ENCODE results near the gene ORC3. TPM values are rescaled to one million over a fixed set of nuclear protein-coding genes. Genes with fewer than 3 reads are reported as not detected.
"Not testable (repeated sequence)": the region's sequence is repeated elsewhere in the genome, so short reads cannot be mapped to it uniquely, and the experiment has no call there.

The ORC3 gene
- total and polyA plus RNA-seq, 2 donors (not counting 1 experiment from before 2014, with no cell fraction given), result 16.1 to 31.2 TPM

DNA sequence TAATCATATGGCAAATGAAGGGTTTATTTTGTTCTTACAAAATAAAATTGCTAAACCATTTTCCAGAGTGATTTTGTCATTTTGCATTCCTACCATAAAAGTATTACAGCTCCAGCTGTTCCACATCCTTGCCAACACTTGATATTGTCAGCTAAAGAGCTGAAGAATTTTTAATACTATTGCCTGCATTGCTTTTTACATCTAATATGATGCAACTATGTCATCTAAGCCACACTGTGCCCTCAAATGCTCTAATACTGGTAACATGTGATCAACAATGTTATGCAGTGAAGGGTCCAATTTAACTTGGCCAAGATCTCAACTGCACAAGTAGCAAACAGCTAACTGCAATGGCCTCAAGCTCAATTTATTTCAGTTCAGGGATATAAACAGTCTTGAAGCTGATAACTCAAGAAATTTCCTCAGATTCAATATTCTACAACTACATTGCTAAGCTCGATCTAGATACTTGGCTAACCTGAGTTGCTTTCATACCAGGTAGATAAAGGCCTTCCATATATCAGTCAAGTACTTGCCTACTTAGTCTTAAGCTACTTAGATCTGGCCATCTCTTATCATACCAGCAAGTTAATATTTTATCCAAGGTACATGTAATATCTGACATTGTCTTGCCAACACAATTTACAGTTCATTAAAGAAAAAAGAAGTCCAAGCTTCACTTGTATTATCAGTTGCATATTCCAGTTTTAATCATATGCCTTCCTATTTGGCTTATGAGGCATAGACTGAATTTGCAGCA is 95.1 kb downstream of the ORC3 start:
- TF ChIP-seq EZH2 (IDR thresholded peaks at IDR 0.05; ENCODE audit: borderline replicate concordance, insufficient read depth, low read depth, low read length, poor library complexity, severe bottlenecking), result no peak
- TF ChIP-seq, protein P1, sequence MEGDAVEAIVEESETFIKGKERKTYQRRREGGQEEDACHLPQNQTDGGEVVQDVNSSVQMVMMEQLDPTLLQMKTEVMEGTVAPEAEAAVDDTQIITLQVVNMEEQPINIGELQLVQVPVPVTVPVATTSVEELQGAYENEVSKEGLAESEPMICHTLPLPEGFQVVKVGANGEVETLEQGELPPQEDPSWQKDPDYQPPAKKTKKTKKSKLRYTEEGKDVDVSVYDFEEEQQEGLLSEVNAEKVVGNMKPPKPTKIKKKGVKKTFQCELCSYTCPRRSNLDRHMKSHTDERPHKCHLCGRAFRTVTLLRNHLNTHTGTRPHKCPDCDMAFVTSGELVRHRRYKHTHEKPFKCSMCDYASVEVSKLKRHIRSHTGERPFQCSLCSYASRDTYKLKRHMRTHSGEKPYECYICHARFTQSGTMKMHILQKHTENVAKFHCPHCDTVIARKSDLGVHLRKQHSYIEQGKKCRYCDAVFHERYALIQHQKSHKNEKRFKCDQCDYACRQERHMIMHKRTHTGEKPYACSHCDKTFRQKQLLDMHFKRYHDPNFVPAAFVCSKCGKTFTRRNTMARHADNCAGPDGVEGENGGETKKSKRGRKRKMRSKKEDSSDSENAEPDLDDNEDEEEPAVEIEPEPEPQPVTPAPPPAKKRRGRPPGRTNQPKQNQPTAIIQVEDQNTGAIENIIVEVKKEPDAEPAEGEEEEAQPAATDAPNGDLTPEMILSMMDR (IDR thresholded peaks at IDR 0.05), result no peak
- H3K9ac ChIP-seq (ENCODE audit: low read length), result no peak overlapping the region
- peak overlapping the region in 1 of 2 donors; percentile 7 for H3K27ac ChIP-seq (ENCODE audit: low read length in 2 of 2)
- no peak overlapping the region for H3K4me3 Mint-ChIP-seq
- H4K20me1 ChIP-seq (ENCODE audit: control insufficient read depth, insufficient read depth, low read length, poor library complexity, severe bottlenecking), result peaks cover 69% of the 10 kb centered on the region
- ATAC-seq (ENCODE audit: low read depth), result no peak
- peaks cover 21 to 60% of the 10 kb centered on the region in 2 donors for H3K4me1 ChIP-seq (ENCODE audit: control insufficient read depth in 2 of 2, insufficient read depth in 2 of 2, low read length in 2 of 2)
- WGBS (ENCODE audit: insufficient coverage), result 90% methylated on average over 1 of the region's 1 CpG
- peaks cover 99% of the 10 kb centered on the region for H3K79me2 ChIP-seq (ENCODE audit: control insufficient read depth, insufficient read depth, low read length)
- H3K9me3 ChIP-seq (ENCODE audit: control extremely low read depth in 1 of 3, control insufficient read depth in 2 of 3, insufficient read depth in 1 of 3, low read length in 2 of 3), result peaks cover 0 to 8% (median 0%) of the 10 kb centered on the region in 3 donors
- H3K9me3 Mint-ChIP-seq (ENCODE audit: insufficient read depth), result peaks cover 3% of the 10 kb centered on the region
- H3K27me3 ChIP-seq (replicated peaks in 1 of 4; ENCODE audit: control extremely low read depth in 1 of 4, control insufficient read depth in 3 of 4, insufficient read depth in 4 of 4, low read length in 3 of 4), result no peaks in the 10 kb centered on the region
- no peak overlapping the region for H3K27ac Mint-ChIP-seq
- no peaks in the 10 kb centered on the region for H3K27me3 Mint-ChIP-seq
- H3K4me3 ChIP-seq (ENCODE audit: control extremely low read depth in 1 of 5, extremely low read depth in 1 of 5, insufficient read depth in 1 of 5, low read depth in 2 of 5, low read length in 4 of 5), result no peak overlapping the region
- POLR2A ChIA-PET, result no interaction called here
- H2AFZ ChIP-seq (ENCODE audit: insufficient read depth, low read depth, low read length, poor library complexity, severe bottlenecking), result no peak overlapping the region
- H3K4me1 Mint-ChIP-seq, result peaks cover 79% of the 10 kb centered on the region
- H3K36me3 ChIP-seq (replicated peaks in 1 of 2; ENCODE audit: control extremely low read depth in 1 of 2, control insufficient read depth in 1 of 2, extremely low read depth in 1 of 2, insufficient read depth in 2 of 2, low read length in 1 of 2), result peaks cover 0 to 30% of the 10 kb centered on the region in 2 experiments
- no peak overlapping the region for H3K4me2 ChIP-seq (replicated peaks; ENCODE audit: low read depth, low read length, poor library complexity, severe bottlenecking)
- DNase-seq, result no peak
- intact Hi-C loops (cut with micrococcal nuclease), result loop anchor here (2.0 kb wide), 1 partner anchor 14 kb away; no protein-coding TSS in a partner anchor
- CTCF ChIA-PET, result interaction anchor here (0.8 to 1.5 kb wide), 3 partner anchors 14 to 553 kb away, joined by 3 to 6 read pairs (median 3); no protein-coding TSS in a partner anchor

DNA sequence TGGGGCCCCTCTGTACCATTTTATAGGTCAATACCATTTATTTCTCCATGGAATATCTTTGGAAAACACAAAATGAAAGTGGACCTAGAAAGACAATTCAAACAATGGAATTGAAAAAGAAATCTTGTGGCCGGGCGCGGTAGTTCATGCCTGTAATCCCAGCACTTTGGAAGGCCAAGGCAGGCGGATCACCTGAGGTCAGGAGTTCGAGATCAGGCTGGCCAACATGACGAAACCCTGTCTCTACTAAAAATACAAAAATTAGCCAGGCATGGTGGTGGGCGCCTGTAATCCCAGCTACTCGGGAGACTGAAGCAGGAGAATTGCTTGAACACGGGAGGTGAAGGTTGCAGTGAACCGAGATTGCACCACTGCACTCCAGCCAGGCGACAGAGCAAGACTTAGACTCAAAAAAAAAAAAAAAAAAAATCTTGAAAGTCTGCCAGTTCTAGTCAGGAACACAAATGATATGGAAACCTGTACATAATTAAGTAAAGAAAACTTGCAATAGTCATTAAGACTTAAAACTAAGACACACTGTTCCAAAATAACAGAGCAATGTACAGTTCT is 96.8 kb downstream of the ORC3 start:
- H3K27ac Mint-ChIP-seq; H3K9ac ChIP-seq (ENCODE audit: low read length); DNase-seq; POLR2A ChIA-PET; H3K4me3 Mint-ChIP-seq; ATAC-seq (ENCODE audit: low read depth); CTCF ChIA-PET; H3K27ac ChIP-seq (ENCODE audit: low read length in 2 of 2); H2AFZ ChIP-seq (ENCODE audit: insufficient read depth, low read depth, low read length, poor library complexity, severe bottlenecking); H3K4me3 ChIP-seq (ENCODE audit: control extremely low read depth in 1 of 5, extremely low read depth in 1 of 5, insufficient read depth in 1 of 5, low read depth in 2 of 5, low read length in 4 of 5); intact Hi-C loops (cut with micrococcal nuclease); H3K27me3 ChIP-seq (replicated peaks in 1 of 4; ENCODE audit: control extremely low read depth in 1 of 4, control insufficient read depth in 3 of 4, insufficient read depth in 4 of 4, low read length in 3 of 4); H3K27me3 Mint-ChIP-seq; H3K9me3 Mint-ChIP-seq (ENCODE audit: insufficient read depth); H3K9me3 ChIP-seq (ENCODE audit: control extremely low read depth in 1 of 3, control insufficient read depth in 2 of 3, insufficient read depth in 1 of 3, low read length in 2 of 3): not testable (repeated sequence)
- Histone ChIP-seq H3K4me1 (ENCODE audit: control insufficient read depth in 2 of 2, insufficient read depth in 2 of 2, low read length in 2 of 2) (peaks cover 27 to 66% of the 10 kb centered on the region in 2 donors), H3K36me3 (replicated peaks in 1 of 2; ENCODE audit: control extremely low read depth in 1 of 2, control insufficient read depth in 1 of 2, extremely low read depth in 1 of 2, insufficient read depth in 2 of 2, low read length in 1 of 2) (peaks cover 0 to 18% of the 10 kb centered on the region in 2 experiments), H3K79me2 (ENCODE audit: control insufficient read depth, insufficient read depth, low read length) (peaks cover 100% of the 10 kb centered on the region), H4K20me1 (ENCODE audit: control insufficient read depth, insufficient read depth, low read length, poor library complexity, severe bottlenecking) (peaks cover 74% of the 10 kb centered on the region), H3K4me2 (replicated peaks; ENCODE audit: low read depth, low read length, poor library complexity, severe bottlenecking) (peak overlapping the region; percentile 7)
- H3K4me1 Mint-ChIP-seq, result peaks cover 84% of the 10 kb centered on the region
- 100% methylated on average over 8 of the region's 11 CpGs for WGBS (ENCODE audit: insufficient coverage)
